ENCODE measurements around the gene TNS1. TPM values are rescaled to one million over a fixed set of nuclear protein-coding genes. Genes with fewer than 3 reads are reported as not detected.

The TNS1 gene
- total RNA-seq, 1 donor from 2014 or later = 0.13 TPM

DNA sequence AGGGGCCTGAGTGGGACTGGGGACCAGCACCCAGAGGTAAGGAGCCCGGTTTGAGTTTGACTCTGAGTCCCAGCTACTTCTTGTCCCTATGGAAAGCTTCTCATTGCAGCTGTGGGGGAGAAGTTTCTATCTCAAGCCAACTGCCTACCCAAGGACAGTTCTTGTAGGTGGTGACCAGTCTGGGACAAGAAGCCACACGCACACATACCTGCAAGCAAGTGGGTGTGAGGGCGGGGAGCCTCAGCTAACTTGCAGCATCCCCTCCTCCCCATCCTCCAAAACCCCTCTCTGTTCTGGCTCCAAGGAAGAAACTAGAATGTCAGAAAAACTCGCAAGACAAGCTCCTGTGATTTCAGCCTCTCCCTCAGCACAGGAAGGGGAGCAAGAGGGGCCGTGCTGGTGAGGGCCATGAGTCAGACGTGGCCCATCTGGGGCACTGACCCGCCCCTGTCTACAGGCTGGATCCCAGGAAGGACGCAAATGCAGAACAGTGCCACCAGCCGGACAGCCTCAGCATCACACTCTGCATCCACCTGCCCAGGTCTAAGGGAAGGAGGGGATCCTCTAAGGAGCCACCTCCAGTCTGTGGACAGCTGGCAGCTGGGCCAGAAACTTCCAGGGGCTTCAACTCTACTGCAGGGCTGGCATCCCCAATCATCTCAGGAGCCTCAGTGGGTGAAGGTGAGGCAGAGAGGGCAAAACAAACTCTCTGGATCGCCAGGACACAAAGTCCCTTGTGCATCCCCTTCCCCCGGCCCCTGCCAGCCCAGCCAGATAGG lies 103.4 kb downstream of the TNS1 start:
- ChIA-PET CTCF (no interaction called here), POLR2A (no interaction called here)
- no peak overlapping the region for H3K27ac Mint-ChIP-seq
- peaks cover 2% of the 10 kb centered on the region for H3K4me1 Mint-ChIP-seq
- no peak for DNase-seq
- TF ChIP-seq, protein P1, sequence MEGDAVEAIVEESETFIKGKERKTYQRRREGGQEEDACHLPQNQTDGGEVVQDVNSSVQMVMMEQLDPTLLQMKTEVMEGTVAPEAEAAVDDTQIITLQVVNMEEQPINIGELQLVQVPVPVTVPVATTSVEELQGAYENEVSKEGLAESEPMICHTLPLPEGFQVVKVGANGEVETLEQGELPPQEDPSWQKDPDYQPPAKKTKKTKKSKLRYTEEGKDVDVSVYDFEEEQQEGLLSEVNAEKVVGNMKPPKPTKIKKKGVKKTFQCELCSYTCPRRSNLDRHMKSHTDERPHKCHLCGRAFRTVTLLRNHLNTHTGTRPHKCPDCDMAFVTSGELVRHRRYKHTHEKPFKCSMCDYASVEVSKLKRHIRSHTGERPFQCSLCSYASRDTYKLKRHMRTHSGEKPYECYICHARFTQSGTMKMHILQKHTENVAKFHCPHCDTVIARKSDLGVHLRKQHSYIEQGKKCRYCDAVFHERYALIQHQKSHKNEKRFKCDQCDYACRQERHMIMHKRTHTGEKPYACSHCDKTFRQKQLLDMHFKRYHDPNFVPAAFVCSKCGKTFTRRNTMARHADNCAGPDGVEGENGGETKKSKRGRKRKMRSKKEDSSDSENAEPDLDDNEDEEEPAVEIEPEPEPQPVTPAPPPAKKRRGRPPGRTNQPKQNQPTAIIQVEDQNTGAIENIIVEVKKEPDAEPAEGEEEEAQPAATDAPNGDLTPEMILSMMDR (IDR thresholded peaks at IDR 0.05) = no peak
- no peak for ATAC-seq (ENCODE audit: low read depth)
- intact Hi-C loops (cut with micrococcal nuclease) = no loop called here
- H3K36me3 Mint-ChIP-seq (ENCODE audit: low read depth) = no peaks in the 10 kb centered on the region
- no peak overlapping the region for H3K4me3 Mint-ChIP-seq
- peaks cover 9% of the 10 kb centered on the region for H3K27me3 Mint-ChIP-seq
- H3K9me3 Mint-ChIP-seq = no peaks in the 10 kb centered on the region

DNA sequence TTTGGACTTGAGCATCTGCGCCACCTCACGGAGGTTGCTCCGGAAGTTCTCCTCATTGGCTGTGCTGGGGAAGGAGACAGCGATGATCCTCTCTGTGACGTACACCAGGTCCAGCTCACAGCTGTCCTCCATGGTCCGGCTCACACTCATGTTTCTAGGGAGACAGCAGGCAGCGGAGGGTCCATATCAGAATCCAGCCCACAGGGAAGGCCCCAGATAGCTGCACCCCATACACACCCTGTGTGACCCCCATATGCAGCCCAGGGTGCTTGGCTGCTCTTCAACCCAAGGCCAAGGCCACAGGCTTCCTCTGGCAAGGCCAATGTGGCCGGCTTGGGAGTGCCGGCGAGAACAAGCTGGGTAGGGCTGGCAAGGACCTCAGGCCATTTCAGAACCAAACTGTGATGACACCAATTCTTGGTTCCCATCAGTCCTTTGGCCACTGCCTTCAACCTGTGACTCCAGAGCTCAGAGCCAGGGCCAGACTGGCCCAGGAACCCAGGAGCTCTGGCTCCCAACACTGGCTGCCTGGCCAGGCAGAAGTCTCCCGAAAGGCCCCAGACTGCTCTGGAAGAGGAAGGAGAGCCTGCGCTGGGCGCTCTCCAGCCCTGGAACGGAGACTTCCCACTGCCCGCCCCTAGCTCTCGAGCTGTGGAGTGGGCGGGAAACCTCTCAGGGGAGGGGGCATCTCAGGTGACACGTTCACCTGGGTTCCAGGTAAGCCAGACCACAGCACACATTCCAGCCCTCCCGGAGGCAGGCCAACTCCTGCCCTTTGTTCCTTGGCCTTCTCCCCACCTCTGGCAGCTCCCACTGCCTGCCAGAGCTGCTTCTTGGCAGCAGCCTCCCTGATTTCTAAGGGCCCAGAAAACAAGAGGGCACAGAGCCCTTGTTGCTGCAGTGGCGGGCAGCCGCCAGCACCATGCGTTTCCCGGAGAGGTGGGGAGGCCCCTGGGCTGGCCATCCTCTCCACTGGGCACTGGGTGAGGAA lies 104.7 kb downstream of the TNS1 start:
- CTCF ChIA-PET = no interaction called here
- no peaks in the 10 kb centered on the region for H3K36me3 Mint-ChIP-seq (ENCODE audit: low read depth)

DNA sequence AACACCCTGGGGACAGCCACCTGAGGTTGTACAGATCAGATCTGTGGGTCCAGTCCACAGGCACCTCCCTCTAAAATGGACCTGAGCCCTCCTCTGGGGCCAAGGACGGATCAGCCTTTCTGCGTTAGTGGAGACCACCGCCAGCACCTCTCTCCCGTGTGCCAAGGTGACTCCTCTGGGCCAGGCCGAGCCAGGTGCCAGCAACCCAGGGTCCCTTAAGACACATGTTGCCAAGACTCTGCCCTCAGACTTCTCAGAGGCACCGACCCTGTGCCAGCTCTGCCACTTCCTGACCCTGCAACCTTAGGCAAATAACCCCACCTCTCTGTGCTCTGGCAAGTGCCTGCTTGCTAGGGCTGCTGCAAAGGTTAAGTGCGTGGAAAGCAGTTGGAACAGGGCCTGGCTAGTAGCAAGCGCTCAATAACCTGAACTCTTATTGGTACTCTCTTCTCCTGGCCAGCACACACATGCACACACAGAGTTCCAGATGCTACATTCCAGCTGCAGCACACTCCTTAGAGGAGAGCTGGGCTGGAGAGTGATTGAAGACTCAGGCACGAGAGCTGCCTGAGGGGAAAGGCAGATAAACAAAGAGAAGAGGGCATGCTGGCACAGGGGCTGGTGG lies 105.6 kb downstream of the TNS1 start:
- CTCF ChIA-PET = no interaction called here
- no peaks in the 10 kb centered on the region for H3K36me3 Mint-ChIP-seq (ENCODE audit: low read depth)
- DNase-seq = no peak
- H3K4me1 Mint-ChIP-seq = no peaks in the 10 kb centered on the region
- no peak overlapping the region for H3K4me3 Mint-ChIP-seq
- POLR2A ChIA-PET = no interaction called here
- peaks cover 5% of the 10 kb centered on the region for H3K27me3 Mint-ChIP-seq
- intact Hi-C loops (cut with micrococcal nuclease) = no loop called here
- H3K9me3 Mint-ChIP-seq = no peaks in the 10 kb centered on the region
- H3K27ac Mint-ChIP-seq = no peak overlapping the region
- no peak for ATAC-seq (ENCODE audit: low read depth)
- TF ChIP-seq, protein P1 (IDR thresholded peaks at IDR 0.05) = no peak

More for the DNA sequence above, 104.7 kb downstream of the TNS1 start:
- no peaks in the 10 kb centered on the region for H3K4me1 Mint-ChIP-seq
- TF ChIP-seq, protein P1 (IDR thresholded peaks at IDR 0.05) = no peak
- POLR2A ChIA-PET = no interaction called here
- ATAC-seq (ENCODE audit: low read depth) (no peak), DNase-seq (no peak)
- intact Hi-C loops (cut with micrococcal nuclease) = no loop called here
- H3K9me3 Mint-ChIP-seq = no peaks in the 10 kb centered on the region
- no peak overlapping the region for H3K4me3 Mint-ChIP-seq
- H3K27ac Mint-ChIP-seq = no peak overlapping the region
- H3K27me3 Mint-ChIP-seq = peaks cover 5% of the 10 kb centered on the region

DNA sequence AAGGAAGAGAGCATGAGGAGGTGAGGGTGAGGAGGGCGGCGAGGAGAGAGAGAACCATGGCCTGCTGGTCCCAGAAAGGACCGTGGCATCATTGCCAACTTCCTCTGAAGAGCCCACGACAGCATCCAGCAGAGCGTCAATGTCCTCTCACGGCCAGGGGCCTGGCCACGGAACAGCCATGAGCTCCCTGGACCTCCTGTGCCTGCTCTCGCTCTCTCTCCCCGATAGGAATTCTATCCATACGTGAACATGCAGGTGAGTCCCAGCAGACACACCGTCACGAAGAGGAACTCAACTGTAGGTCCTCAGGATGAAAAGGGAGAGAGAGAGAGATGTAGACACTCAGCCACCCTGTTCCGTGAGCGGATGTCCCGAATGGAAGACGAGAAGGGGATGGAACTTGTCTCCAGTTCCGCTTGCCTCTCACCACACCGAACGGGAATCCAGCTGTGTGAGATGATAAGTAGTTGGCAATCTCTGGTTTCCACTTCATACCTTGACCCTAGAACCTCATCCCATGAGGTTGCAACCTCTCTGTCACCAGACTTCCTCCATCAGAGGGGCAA lies 107.6 kb downstream of the TNS1 start:
- TF ChIP-seq, protein P1 (IDR thresholded peaks at IDR 0.05) = no peak
- ChIA-PET POLR2A (no interaction called here), CTCF (interaction anchor here (0.8 to 1.0 kb wide), 2 partner anchors 8 to 109 kb away, joined by 3 to 5 read pairs; no protein-coding TSS in a partner anchor)
- Mint-ChIP-seq H3K4me3 (no peak overlapping the region), H3K27me3 (peaks cover 3% of the 10 kb centered on the region), H3K36me3 (ENCODE audit: low read depth) (no peaks in the 10 kb centered on the region), H3K27ac (no peak overlapping the region), H3K9me3 (no peaks in the 10 kb centered on the region), H3K4me1 (no peaks in the 10 kb centered on the region)
- intact Hi-C loops (cut with micrococcal nuclease) = no loop called here
- no peak for ATAC-seq (ENCODE audit: low read depth)
- no peak for DNase-seq

Measured in activated B cell treated with CpG ODN at 0.5 μM for 24 hours (primary cell).